GM12874 (cell line): ENCODE data around the gene CACNA1I.

Experiments
- CTCF ChIP-seq: IDR thresholded peaks from 2 replicates; pipeline ENCODE4 v1.5.1; 2011; ENCODE audit warnings: low read depth, mild to moderate bottlenecking, control low read depth, low read length, moderate library complexity; ENCODE audit not compliant: insufficient read depth

The CACNA1I gene

DNA sequence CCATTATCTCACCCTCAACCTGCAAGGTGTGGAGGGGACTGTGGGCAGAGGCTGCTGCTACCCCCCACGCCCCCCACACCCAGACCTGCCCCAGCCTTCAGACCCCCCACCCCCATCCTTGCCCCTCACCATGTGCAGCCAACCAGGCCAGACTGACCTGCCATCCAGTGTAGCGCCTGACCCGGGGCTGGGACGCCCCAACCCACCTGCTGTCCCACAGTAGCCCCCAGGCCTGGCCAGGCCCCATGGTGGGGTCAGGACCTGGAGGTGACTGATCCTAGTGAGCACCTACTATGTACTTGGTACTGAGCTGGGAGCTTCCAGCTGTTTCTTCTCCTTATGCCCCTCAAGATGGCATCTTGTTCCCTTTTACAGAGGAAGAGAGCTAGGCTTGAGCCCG, 113.1 kb downstream of the CACNA1I start:
- TF ChIP-seq CTCF, result no peak

DNA sequence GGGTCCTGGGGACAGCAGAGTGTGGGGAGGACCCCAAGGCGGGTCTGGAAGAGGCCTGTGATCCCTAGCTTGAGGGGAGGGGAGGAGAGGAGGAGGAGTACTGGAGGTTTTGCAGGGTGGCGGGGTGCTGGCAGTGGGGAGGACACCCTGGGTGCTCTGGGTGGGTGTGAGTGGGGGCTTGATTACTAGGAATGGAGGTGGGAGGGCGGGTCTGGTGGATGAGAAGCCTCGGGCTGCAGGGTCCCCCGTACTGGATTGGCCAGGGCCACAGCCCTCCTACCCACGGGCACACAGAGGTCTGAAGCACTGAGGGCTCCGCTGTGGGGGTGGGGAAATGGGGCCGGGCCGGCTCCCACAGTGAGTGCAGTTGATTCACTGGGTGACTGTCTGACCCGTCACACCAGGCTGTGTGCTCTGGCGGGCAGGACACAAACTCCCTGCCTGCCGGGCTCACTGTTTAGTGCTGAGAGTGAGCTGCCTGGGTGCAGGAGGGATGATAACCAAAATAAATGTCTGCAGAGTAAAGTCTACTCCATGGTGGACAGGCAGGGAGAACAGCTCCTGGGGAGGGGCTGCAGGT, 114.2 kb downstream of the CACNA1I start:
- no peak for TF ChIP-seq CTCF

DNA sequence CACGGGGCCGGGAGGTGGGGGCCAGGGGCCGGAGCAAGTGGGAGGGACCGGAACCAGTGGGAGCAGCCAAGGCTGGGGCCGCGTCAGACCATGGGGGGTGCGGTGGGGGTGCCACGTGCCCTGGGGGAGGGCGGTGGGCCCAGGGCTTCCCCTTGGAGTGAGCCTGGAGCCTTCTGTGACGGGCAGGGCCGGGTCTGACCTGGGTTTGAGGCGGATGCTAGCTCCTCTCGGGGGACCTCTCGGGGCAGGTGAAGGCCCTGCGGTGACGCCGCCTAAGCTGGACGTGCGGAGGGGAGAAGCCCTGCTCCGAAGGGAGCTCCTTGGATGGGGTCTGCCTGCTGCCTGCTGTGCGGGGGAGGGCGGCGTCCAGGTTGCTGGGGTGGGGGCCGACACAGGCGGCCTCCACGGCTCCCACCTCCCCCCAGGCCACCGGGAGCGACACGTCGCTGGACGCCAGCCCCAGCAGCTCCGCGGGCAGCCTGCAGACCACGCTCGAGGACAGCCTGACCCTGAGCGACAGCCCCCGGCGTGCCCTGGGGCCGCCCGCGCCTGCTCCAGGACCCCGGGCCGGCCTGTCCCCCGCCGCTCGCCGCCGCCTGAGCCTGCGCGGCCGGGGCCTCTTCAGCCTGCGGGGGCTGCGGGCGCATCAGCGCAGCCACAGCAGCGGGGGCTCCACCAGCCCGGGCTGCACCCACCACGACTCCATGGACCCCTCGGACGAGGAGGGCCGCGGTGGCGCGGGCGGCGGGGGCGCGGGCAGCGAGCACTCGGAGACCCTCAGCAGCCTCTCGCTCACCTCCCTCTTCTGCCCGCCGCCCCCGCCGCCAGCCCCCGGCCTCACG, 115.0 kb downstream of the CACNA1I start:
- no peak for TF ChIP-seq CTCF

GRCh38 chr22:39686178-39686620, 115.6 kb downstream of the CACNA1I start:
- TF ChIP-seq CTCF, result no peak

GRCh38 chr22:39686776-39687525, 116.4 kb downstream of the CACNA1I start:
- TF ChIP-seq CTCF, result no peak

- TF ChIP-seq CTCF, result no peak
These were observed 117.7 kb downstream of the CACNA1I start for GRCh38 chr22:39688186-39688785.

DNA sequence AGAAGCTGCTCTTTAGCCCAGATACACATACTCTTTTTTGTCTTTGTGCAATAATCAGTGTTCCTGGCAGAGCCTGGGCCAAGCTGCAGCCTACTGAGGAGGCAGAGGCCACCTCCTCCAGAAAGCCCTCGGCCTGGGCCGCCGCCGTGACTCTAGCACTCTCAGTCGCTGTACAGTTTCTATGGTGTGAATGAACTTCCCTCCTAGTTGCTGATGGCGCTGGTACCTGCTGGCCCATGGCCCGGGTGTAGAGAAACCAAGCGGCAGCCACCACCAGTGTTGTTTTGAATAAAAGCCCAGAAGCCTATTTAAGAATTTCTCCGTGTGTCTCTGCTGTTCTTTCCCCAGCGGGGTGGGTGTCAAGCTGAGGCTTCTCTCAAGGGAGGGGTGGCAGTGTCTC, 118.9 kb downstream of the CACNA1I start:
- no peak for TF ChIP-seq CTCF
